ENCODE measurements around the gene SLC26A5.

Gene SLC26A5

DNA sequence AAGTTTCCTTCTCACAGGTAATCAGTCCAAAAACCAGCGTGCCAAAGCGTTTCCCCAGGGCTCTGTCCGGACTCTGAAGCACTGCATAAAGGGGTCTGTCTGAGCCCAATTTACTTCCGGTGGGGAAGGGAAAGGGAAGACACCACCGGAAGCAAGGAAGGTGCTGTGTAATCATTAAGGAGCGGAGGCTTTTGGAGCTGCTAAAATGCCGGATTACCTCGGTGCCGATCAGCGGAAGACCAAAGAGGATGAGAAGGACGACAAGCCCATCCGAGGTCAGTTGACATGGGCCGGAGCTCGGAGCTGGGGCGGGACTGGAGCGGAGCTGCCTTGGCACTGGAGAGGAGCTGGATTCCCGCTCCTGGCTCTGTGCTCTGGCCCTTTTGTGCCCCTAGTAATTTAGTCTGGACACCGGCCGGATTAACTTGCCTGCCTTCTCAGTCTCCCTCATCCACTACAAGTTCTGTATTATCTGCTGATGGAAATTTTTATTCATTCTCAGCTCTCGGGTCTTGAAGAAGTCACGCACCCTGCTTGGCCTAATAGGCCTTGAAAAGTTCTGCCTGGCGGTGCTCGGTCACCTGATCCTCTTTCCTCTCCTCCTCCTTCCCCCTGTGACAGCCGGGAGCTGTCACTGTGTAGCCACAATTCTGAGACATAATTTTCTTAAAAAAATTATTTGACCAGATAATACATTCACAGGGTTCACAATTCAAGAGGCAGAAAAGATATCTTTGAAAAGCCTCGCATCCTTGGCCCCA is 98.3 kb downstream of the SLC26A5 start, which contains the start of gene PSMC2:
Gene PSMC2 (plus strand): TSS at position 137 of the 761 bp plus-strand sequence. CDS start 69 bp downstream, at position 206.
- DNase-seq (ENCODE audit: low spot score), result peak; percentile 95

DNA sequence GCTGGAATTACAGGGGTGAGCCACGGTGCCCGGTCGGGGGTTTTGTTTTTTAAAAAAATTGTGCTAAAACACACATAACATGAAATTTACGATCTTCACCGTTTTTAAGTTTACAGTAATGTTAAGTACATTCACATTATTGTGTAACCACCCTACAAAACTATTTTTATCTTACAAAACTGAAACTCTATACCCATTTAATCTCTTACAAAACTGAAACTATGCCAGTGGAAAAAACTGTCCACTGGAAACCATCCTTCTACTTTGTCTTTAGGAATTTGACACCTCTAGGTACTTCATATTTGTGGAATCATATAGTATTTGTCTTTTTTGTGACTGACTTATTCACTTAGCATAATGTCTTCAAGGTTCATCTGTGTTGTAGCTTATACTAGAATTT is 99.6 kb downstream of the SLC26A5 start:
- no peak for DNase-seq (ENCODE audit: low spot score)

GRCh38 chr7:103344453-103345149 is 101.4 kb downstream of the SLC26A5 start, which contains the start of gene DNAJC2:
DNAJC2 (minus strand) TSS chr7:103344767; CDS start chr7:103344622, 145 bp downstream.
- peak; percentile 94 for DNase-seq (ENCODE audit: low spot score)

DNA sequence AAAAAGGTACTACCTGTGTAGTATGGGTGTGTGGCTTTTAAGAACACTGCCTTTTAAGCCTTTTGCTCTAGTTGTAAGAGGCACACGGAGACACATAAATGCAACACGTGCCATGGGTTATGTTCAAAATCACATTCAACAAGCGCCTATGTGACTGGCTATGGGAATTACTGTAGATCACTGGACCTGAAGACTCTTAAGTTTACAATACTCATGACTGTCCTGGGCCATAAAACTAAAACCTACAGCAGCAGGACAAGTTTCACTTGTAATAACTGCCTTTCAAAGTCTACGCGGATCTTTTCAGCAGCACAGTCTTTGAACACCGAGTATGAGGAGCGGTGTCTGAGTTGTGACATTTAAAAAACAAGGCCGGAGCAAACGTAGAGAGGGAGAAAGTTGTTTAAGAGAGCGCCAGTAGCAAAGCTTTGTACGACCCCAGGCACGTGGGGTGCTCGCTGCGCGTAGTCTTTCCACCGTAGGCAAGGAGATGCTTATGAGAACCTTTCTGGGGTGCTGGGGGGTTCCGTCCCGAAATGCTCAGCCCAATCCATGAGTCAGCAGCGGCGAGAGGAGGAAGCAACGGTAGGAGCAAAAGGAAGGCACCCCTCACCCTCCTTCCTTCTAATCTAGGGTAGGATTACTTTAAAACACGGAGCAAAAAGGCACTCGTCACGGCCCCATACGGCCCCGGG is 102.1 kb downstream of the SLC26A5 start:
- peak; percentile 20 for DNase-seq (ENCODE audit: low spot score)

DNA sequence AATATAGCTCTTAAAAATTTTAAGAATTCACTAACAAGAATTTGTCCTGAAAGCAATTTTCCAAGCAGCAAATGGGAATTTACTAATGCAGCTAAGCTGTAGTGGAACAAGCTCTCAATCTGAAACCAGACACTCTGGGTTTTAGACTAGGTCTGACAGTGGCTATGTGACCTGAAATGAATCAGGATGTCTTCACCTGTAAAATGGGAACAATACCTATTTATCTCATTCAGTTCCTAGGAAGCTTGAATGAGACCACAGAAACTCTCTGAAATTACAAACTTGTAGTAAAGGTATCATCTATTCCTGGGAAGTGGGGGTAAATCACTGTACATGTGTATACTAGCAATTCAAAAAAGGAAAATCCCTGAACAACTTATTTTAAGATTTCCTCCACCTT is 102.7 kb downstream of the SLC26A5 start:
- no peak for DNase-seq (ENCODE audit: low spot score)

GRCh38 chr7:103341466-103341865 is 104.5 kb downstream of the SLC26A5 start:
- no peak for DNase-seq (ENCODE audit: low spot score)

- DNase-seq (ENCODE audit: low spot score), result no peak
These were observed 107.1 kb downstream of the SLC26A5 start for GRCh38 chr7:103338864-103339263.

DNA sequence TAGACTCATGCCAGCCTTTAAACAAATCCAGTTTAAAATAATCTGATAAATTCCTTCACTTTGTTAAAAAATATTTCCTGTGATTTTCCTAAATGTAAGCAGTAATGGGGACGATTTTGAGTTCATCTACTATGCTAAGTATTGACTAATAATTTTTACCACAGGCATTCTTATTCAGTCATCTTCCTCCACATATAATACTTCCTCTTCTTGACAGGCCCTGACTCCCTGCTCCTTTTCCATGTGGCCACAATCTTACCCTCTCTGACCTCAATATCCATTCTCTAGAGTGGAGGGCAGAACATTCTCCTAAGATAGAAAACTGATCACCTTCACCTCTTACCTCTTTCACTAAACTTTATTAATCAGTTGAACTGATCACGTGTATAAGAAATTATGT is 109.2 kb downstream of the SLC26A5 start:
- no peak for DNase-seq (ENCODE audit: low spot score)

GRCh38 chr7:103325744-103326143 is 120.3 kb downstream of the SLC26A5 start:
- no peak for DNase-seq (ENCODE audit: low spot score)

Data from cerebellar cortex (tissue), 1 donor.